Gastroesophageal sphincter (tissue), 4 donors: ENCODE results near the gene BCL2L11. TPM values are rescaled to one million over a fixed set of nuclear protein-coding genes. Genes with fewer than 3 reads are reported as not detected.

Source experiments
- ATAC-seq: fragments of 150-250 bp; one replicate; pipeline ENCODE4 v1.9.1; 2016; ENCODE audit warnings: mild to moderate bottlenecking, moderate library complexity
- H3K27ac ChIP-seq, 4 donors: fragments of 200-600 bp; sonication (generic) in 3 of 4; 1 replicate in 3 of 4; 2 replicates in 1 of 4; pipeline ENCODE4 v1.5.1; 2016 to 2019
- H3K27me3 ChIP-seq: fragments of 200-600 bp; sonication (generic); one replicate; pipeline ENCODE4 v1.5.1; 2019
- H3K36me3 ChIP-seq, 2 donors: fragments of 200-600 bp; sonication (generic); one replicate each; pipeline ENCODE4 v1.5.1; 2019; ENCODE audit warnings: control low read depth in 1 of 2
- H3K4me1 ChIP-seq, 3 donors: fragments of 200-600 bp; sonication (generic); 1 replicate in 2 of 3; 2 replicates in 1 of 3; pipeline ENCODE4 v1.5.1; 2016 to 2019; ENCODE audit warnings: control low read depth in 2 of 3
- H3K4me3 ChIP-seq, 2 donors: fragments of 200-600 bp; sonication (generic); one replicate each; pipeline ENCODE4 v1.5.1; 2019; ENCODE audit warnings: mild to moderate bottlenecking in 1 of 2, moderate library complexity in 1 of 2
- H3K9me3 ChIP-seq, 3 donors: fragments of 200-600 bp; sonication (generic); one replicate each; pipeline ENCODE4 v1.5.1; 2017 to 2019; ENCODE audit warnings: control low read depth in 2 of 3
- CTCF ChIP-seq, 4 experiments: fragments of 200-600 bp in 2 of 4; fragments of 450-650 bp in 2 of 4; sonication (generic) in 1 of 4; IDR thresholded peaks; one replicate each; pipeline ENCODE4 v1.5.1; 2017 to 2019; ENCODE audit warnings: antibody characterized with exemption in 4 of 4, mild to moderate bottlenecking in 2 of 4, moderate library complexity in 2 of 4
- EP300 ChIP-seq: sonication (generic); formaldehyde crosslinking; IDR thresholded peaks from one replicate; pipeline ENCODE4 v1.6.1; 2017; ENCODE audit warnings: antibody characterized with exemption, mild to moderate bottlenecking
- POLR2A ChIP-seq, 2 donors: fragments of 450-650 bp; IDR thresholded peaks; one replicate each; pipeline ENCODE4 v1.6.1; 2017; ENCODE audit warnings: antibody characterized with exemption in 2 of 2, mild to moderate bottlenecking in 2 of 2, moderate library complexity in 1 of 2
- POLR2AphosphoS5 ChIP-seq: sonication (generic); formaldehyde crosslinking; IDR thresholded peaks from one replicate; pipeline ENCODE4 v1.6.1; 2017; ENCODE audit warnings: antibody characterized with exemption
- WGBS, 2 donors: methylation state at CpG; one replicate each; pipeline ENCODE4 v1.1.5; 2018; ENCODE audit warnings: low coverage in 1 of 2; 5-methylcytosine and 5-hydroxymethylcytosine counted together
- total RNA-seq, 4 donors: library from RNA; depleted of rRNA; stranded (reverse); fragments of >200 nt; gene quantifications; one replicate each; pipeline ENCODE4 v1.1.0, GENCODE V29; 2016

The BCL2L11 gene
- total RNA-seq, 4 donors from 2014 or later = 8.5 to 120 (median 41.7) TPM

GRCh38 chr2:111145951-111146350 lies 25.2 kb downstream of the BCL2L11 start:
- ATAC-seq = no peak
- no peaks in the 10 kb centered on the region for H3K9me3 ChIP-seq
- H3K27ac ChIP-seq = no peak overlapping the region
- peaks cover 0 to 20% of the 10 kb centered on the region in 2 donors for H3K36me3 ChIP-seq
- no peak overlapping the region for H3K4me3 ChIP-seq
- WGBS, 2 donors = 100% methylated on average over 2 of the region's 2 CpGs
- H3K27me3 ChIP-seq = no peaks in the 10 kb centered on the region
- H3K4me1 ChIP-seq = peaks cover 0 to 6% (median 0%) of the 10 kb centered on the region in 3 donors
- no peak for TF ChIP-seq CTCF (IDR thresholded peaks at IDR 0.05)
- TF ChIP-seq POLR2AphosphoS5 = no peak
- no peak for TF ChIP-seq POLR2A (IDR thresholded peaks at IDR 0.05)
- no peak for TF ChIP-seq EP300

GRCh38 chr2:111148225-111148873 lies 27.6 kb downstream of the BCL2L11 start:
- no peak for ATAC-seq
- Histone ChIP-seq H3K27ac (no peak overlapping the region), H3K9me3 (no peaks in the 10 kb centered on the region), H3K4me3 (no peak overlapping the region), H3K4me1 (peaks cover 0 to 6% (median 0%) of the 10 kb centered on the region in 3 donors), H3K27me3 (no peaks in the 10 kb centered on the region), H3K36me3 (peaks cover 0 to 36% of the 10 kb centered on the region in 2 donors)
- TF ChIP-seq EP300 = no peak
- no peak for TF ChIP-seq POLR2AphosphoS5
- TF ChIP-seq CTCF (IDR thresholded peaks at IDR 0.05) = no peak
- TF ChIP-seq POLR2A (IDR thresholded peaks at IDR 0.05) = no peak
- 87% methylated on average over 3 of the region's 3 CpGs; no CpG with 5 or more reads in 1 of the 2 donors for WGBS, 2 donors

- H3K27ac ChIP-seq = no peak overlapping the region
- 69 to 92% methylated on average over 8 of the region's 8 CpGs for WGBS, 2 donors
- H3K4me1 ChIP-seq = peaks cover 0 to 6% (median 0%) of the 10 kb centered on the region in 3 donors
These were observed 28.2 kb downstream of the BCL2L11 start for GRCh38 chr2:111148925-111149324.

GRCh38 chr2:111149882-111150455 lies 29.3 kb downstream of the BCL2L11 start:
- peaks cover 0 to 47% of the 10 kb centered on the region in 2 donors for H3K36me3 ChIP-seq
- H3K4me3 ChIP-seq = no peak overlapping the region
- peaks cover 0 to 6% (median 0%) of the 10 kb centered on the region in 3 donors for H3K4me1 ChIP-seq
- H3K27ac ChIP-seq = no peak overlapping the region
- WGBS, 2 donors = 91 to 100% methylated on average over 3 to 7 of the region's 7 CpGs
- H3K27me3 ChIP-seq = no peaks in the 10 kb centered on the region
- no peak for ATAC-seq
- TF ChIP-seq CTCF (IDR thresholded peaks at IDR 0.05) = no peak
- no peaks in the 10 kb centered on the region for H3K9me3 ChIP-seq

More at GRCh38 chr2:111148925-111149324, 28.2 kb downstream of the BCL2L11 start:
- TF ChIP-seq POLR2AphosphoS5 (no peak), EP300 (no peak)
- Histone ChIP-seq H3K27me3 (no peaks in the 10 kb centered on the region), H3K9me3 (no peaks in the 10 kb centered on the region), H3K4me3 (no peak overlapping the region), H3K36me3 (peaks cover 0 to 42% of the 10 kb centered on the region in 2 donors)
- no peak for ATAC-seq

GRCh38 chr2:111154758-111155157 lies 34.0 kb downstream of the BCL2L11 start:
- no peaks in the 10 kb centered on the region for H3K9me3 ChIP-seq
- H3K4me3 ChIP-seq = no peak overlapping the region
- H3K27me3 ChIP-seq = no peaks in the 10 kb centered on the region
- no peak overlapping the region for H3K27ac ChIP-seq
- H3K4me1 ChIP-seq = peaks cover 0 to 11% (median 0%) of the 10 kb centered on the region in 3 donors
- 93 to 97% methylated on average over 6 of the region's 6 CpGs for WGBS, 2 donors
- peaks cover 0 to 64% of the 10 kb centered on the region in 2 donors for H3K36me3 ChIP-seq
- TF ChIP-seq CTCF (IDR thresholded peaks at IDR 0.05) (no peak), POLR2AphosphoS5 (no peak), POLR2A (IDR thresholded peaks at IDR 0.05) (no peak), EP300 (no peak)
- ATAC-seq = no peak
